Astrocyte (in vitro differentiated cells and primary cell): Measurements from ENCODE around the gene FICD. TPM values are rescaled to one million over a fixed set of nuclear protein-coding genes. Genes with fewer than 3 reads are reported as not detected.
A peak's percentile ranks its signal among the peaks of the same experiment; 100 is the strongest.

Experiments
- DNase-seq: peaks from one replicate; pipeline ENCODE4 v3.0.0-alpha.2; 2010; ENCODE audit warnings: low read depth
- FAIRE-seq: peaks from 2 replicates; lab custom pipeline; 2011; peaks lifted over from hg19 to GRCh38; lab: Jason Lieb, UNC
- H2AFZ ChIP-seq: 2 replicates; pipeline ENCODE4 v1.6.0; 2012; ENCODE audit warnings: low read depth, low read length, inconsistent platforms
- H3K27ac ChIP-seq: 2 replicates; pipeline ENCODE4 v1.5.1; 2011; ENCODE audit warnings: low read depth, low read length, inconsistent platforms
- H3K27me3 ChIP-seq: 2 replicates; pipeline ENCODE4 v1.6.0; 2011; ENCODE audit warnings: low read length, inconsistent platforms; ENCODE audit not compliant: insufficient read depth
- H3K36me3 ChIP-seq: 2 replicates; pipeline ENCODE4 v1.5.1; 2011; ENCODE audit warnings: low read length, inconsistent platforms; ENCODE audit not compliant: insufficient read depth
- H3K4me1 ChIP-seq: 2 replicates; pipeline ENCODE4 v1.5.1; 2011; ENCODE audit warnings: low read length, inconsistent platforms; ENCODE audit not compliant: insufficient read depth
- H3K4me2 ChIP-seq: 2 replicates; pipeline ENCODE4 v1.6.0; 2012; ENCODE audit warnings: low read length, inconsistent platforms
- H3K4me3 ChIP-seq: 2 replicates; pipeline ENCODE4 v1.5.1; 2011; ENCODE audit warnings: low read depth, mild to moderate bottlenecking, low read length, inconsistent platforms; ENCODE audit not compliant: insufficient read depth
- H3K79me2 ChIP-seq: 2 replicates; pipeline ENCODE4 v1.6.0; 2012; ENCODE audit warnings: mild to moderate bottlenecking, low read length, inconsistent platforms; ENCODE audit not compliant: insufficient read depth
- H3K9ac ChIP-seq: 2 replicates; pipeline ENCODE4 v1.6.0; 2012; ENCODE audit warnings: mild to moderate bottlenecking, low read length, inconsistent platforms
- H3K9me3 ChIP-seq: 2 replicates; pipeline ENCODE4 v1.5.1; 2012; ENCODE audit warnings: low read depth, mild to moderate bottlenecking, low read length, inconsistent platforms; ENCODE audit not compliant: insufficient read depth
- H4K20me1 ChIP-seq: 2 replicates; pipeline ENCODE4 v1.6.0; 2012; ENCODE audit warnings: low read length, inconsistent platforms; ENCODE audit not compliant: insufficient read depth
- H3K27ac Mint-ChIP-seq: one replicate; pipeline ENCODE4 v1.8.0; 2021; ENCODE audit warnings: mild to moderate bottlenecking, mixed read lengths; ENCODE audit not compliant: unreplicated experiment
- H3K27me3 Mint-ChIP-seq: one replicate; pipeline ENCODE4 v1.8.0; 2021; ENCODE audit warnings: low read depth, mixed read lengths; ENCODE audit not compliant: unreplicated experiment
- H3K36me3 Mint-ChIP-seq: one replicate; pipeline ENCODE4 v1.8.0; 2021; ENCODE audit warnings: low read depth, mixed read lengths; ENCODE audit not compliant: unreplicated experiment
- H3K4me1 Mint-ChIP-seq: one replicate; pipeline ENCODE4 v1.8.0; 2021; ENCODE audit warnings: low read depth, mixed read lengths; ENCODE audit not compliant: unreplicated experiment
- H3K4me3 Mint-ChIP-seq: one replicate; pipeline ENCODE4 v1.8.0; 2021; ENCODE audit warnings: mild to moderate bottlenecking, moderate library complexity, mixed read lengths; ENCODE audit not compliant: unreplicated experiment
- H3K9me3 Mint-ChIP-seq: one replicate; pipeline ENCODE4 v1.8.0; 2021; ENCODE audit warnings: mild to moderate bottlenecking, mixed read lengths; ENCODE audit not compliant: unreplicated experiment
- EZH2 ChIP-seq: IDR thresholded peaks from 2 replicates; pipeline ENCODE4 v1.6.1; 2012; ENCODE audit warnings: mild to moderate bottlenecking, low read length, inconsistent platforms; ENCODE audit not compliant: insufficient read depth
- total RNA-seq: library from RNA; stranded (reverse); gene quantifications from 2 replicates; pipeline ENCODE4 v1.2.1, GENCODE V29; 2021
- TF ChIP-seq, protein P1 (sequence below): IDR thresholded peaks from 2 replicates; pipeline ENCODE4 v1.5.1; 2011; ENCODE audit warnings: low read depth, mild to moderate bottlenecking, inconsistent platforms, low read length, moderate library complexity; ENCODE audit not compliant: insufficient read depth

The FICD gene
- total RNA-seq, 1 donor from 2014 or later: 3.5 TPM

DNA sequence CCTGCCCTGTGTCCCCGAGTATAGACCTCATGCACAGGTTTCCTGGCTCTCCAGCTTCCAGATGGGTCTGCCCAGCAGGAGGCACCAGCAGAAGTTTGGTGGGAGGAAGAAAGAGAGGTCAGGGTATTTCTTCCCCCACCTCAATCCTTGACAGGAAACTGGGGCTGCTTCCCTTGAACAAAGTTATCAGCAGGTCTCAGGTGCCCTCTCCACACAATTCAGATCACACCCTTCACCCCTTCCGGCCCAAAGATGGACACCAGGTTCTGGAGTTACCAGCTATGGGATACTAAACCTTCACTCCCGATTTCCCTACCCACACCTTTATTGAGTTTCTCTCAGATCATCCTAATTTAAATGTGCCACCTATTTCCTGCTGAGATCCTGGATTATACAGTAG is 44.7 kb downstream of the FICD start:
- DNase-seq: no peak
- Mint-ChIP-seq H3K4me3 (peak overlapping the region; percentile 100), H3K27ac (peak overlapping the region; percentile 100), H3K4me1 (peaks cover 35% of the 10 kb centered on the region), H3K36me3 (peaks cover 5% of the 10 kb centered on the region), H3K27me3 (no peaks in the 10 kb centered on the region), H3K9me3 (no peaks in the 10 kb centered on the region)
- H3K4me1 ChIP-seq: peaks cover 20% of the 10 kb centered on the region
- no peak for FAIRE-seq
- TF ChIP-seq EZH2: no peak
- TF ChIP-seq, protein P1, sequence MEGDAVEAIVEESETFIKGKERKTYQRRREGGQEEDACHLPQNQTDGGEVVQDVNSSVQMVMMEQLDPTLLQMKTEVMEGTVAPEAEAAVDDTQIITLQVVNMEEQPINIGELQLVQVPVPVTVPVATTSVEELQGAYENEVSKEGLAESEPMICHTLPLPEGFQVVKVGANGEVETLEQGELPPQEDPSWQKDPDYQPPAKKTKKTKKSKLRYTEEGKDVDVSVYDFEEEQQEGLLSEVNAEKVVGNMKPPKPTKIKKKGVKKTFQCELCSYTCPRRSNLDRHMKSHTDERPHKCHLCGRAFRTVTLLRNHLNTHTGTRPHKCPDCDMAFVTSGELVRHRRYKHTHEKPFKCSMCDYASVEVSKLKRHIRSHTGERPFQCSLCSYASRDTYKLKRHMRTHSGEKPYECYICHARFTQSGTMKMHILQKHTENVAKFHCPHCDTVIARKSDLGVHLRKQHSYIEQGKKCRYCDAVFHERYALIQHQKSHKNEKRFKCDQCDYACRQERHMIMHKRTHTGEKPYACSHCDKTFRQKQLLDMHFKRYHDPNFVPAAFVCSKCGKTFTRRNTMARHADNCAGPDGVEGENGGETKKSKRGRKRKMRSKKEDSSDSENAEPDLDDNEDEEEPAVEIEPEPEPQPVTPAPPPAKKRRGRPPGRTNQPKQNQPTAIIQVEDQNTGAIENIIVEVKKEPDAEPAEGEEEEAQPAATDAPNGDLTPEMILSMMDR: no peak
- H3K27ac ChIP-seq: peak overlapping the region; percentile 98
- H3K27me3 ChIP-seq: no peaks in the 10 kb centered on the region
- H4K20me1 ChIP-seq: peaks cover 60% of the 10 kb centered on the region
- H3K79me2 ChIP-seq: peaks cover 81% of the 10 kb centered on the region
- H3K4me2 ChIP-seq: peak overlapping the region; percentile 93
- H3K4me3 ChIP-seq: peak overlapping the region; percentile 94
- peak overlapping the region; percentile 99 for H3K9ac ChIP-seq
- H3K36me3 ChIP-seq: peaks cover 11% of the 10 kb centered on the region
- H3K9me3 ChIP-seq: no peaks in the 10 kb centered on the region
- H2AFZ ChIP-seq: no peak overlapping the region

DNA sequence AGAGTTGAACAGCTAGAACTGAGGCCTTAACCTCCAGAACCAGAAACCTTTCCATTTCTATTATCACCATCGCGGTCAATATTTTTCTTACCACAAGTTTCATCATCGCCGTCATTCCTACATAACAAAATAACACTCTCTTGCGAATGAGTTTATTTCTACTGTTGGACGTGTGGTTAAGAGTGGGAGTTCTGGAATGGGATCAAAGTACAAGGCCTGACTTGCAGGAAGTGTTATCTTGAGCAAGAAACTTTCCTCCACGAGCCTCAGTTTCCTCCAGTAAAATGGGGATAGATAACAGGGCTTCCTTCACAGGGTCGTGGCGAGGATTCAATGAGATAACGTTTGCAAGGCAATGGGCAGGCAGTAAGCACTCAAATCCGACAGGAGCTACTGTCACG is 45.2 kb downstream of the FICD start:
- FAIRE-seq: no peak
- no peaks in the 10 kb centered on the region for H3K9me3 ChIP-seq
- H3K4me1 Mint-ChIP-seq: peaks cover 34% of the 10 kb centered on the region
- peak overlapping the region; percentile 99 for H3K9ac ChIP-seq
- H2AFZ ChIP-seq: peak overlapping the region; percentile 83
- peaks cover 16% of the 10 kb centered on the region for H3K36me3 ChIP-seq
- peaks cover 75% of the 10 kb centered on the region for H3K79me2 ChIP-seq
- peak overlapping the region; percentile 100 for H3K4me3 Mint-ChIP-seq
- H4K20me1 ChIP-seq: peaks cover 56% of the 10 kb centered on the region
- peaks cover 5% of the 10 kb centered on the region for H3K36me3 Mint-ChIP-seq
- H3K27ac Mint-ChIP-seq: peak overlapping the region; percentile 100
- peak; percentile 89 for DNase-seq
- no peaks in the 10 kb centered on the region for H3K27me3 ChIP-seq
- H3K4me3 ChIP-seq: peak overlapping the region; percentile 94
- H3K9me3 Mint-ChIP-seq: no peaks in the 10 kb centered on the region
- TF ChIP-seq, protein P1: no peak
- no peak for TF ChIP-seq EZH2
- peak overlapping the region; percentile 93 for H3K4me2 ChIP-seq
- H3K27me3 Mint-ChIP-seq: no peaks in the 10 kb centered on the region
- H3K4me1 ChIP-seq: peaks cover 20% of the 10 kb centered on the region
- H3K27ac ChIP-seq: peak overlapping the region; percentile 98
